ENCODE data around the gene USP50. TPM values are rescaled to one million over a fixed set of nuclear protein-coding genes. Genes with fewer than 3 reads are reported as not detected.

Gene USP50
- not detected in 2 replicates for total RNA-seq

GRCh38 chr15:50546566-50546965, at the start of gene USP50:
TSS of gene USP50 (minus strand) at chr15:50546666. CDS start at chr15:50546525, 141 bp downstream.

Other genes with a start within 250 kb of the USP50 start
- gene GABPB1, start 191.5 kb downstream of the USP50 start, total RNA-seq = 43.7 and 46.5 TPM in 2 replicates
- 57.0 and 63.2 TPM in 2 replicates for gene USP8, start 122.3 kb downstream of the USP50 start, total RNA-seq
- gene TRPM7, start 140.1 kb upstream of the USP50 start, total RNA-seq = 60.3 and 64.0 TPM in 2 replicates
- gene SPPL2A, start 219.0 kb upstream of the USP50 start, total RNA-seq = 62.1 and 94.4 TPM in 2 replicates

Data from smooth muscle cell of the umbilical artery (primary cell).